HCT116 (cell line): ENCODE measurements around the gene OR2V2. TPM values are rescaled to one million over a fixed set of nuclear protein-coding genes. Genes with fewer than 3 reads are reported as not detected.

Experiments used
- ATAC-seq: fragments of 200-7000 bp; cut with Tn5 transposase; 2 replicates; pipeline ENCODE4 v1.9.1; 2020; ENCODE audit warnings: mild to moderate bottlenecking, moderate library complexity
- BruUV-seq: library from RNA; stranded (reverse); fragments of 400-500 nt; replicated peaks from 2 replicates; lab custom pipeline; 2021; lab: Mats Ljungman, UMichigan
- CTCF ChIA-PET: fragments of 300-600 bp; sonication (Branson Sonifier 250); formaldehyde crosslinking; loops from one replicate; lab custom pipeline; 2021; ENCODE audit warnings: antibody characterized with exemption; lab: Charles Lee
- POLR2A ChIA-PET: fragments of 300-600, 350-600 bp; sonication (Branson Sonifier 250); formaldehyde crosslinking; loops from one replicate; lab custom pipeline; 2021; ENCODE audit warnings: antibody characterized with exemption; lab: Charles Lee
- RAD21 ChIA-PET, 2 experiments: fragments of 300-600 bp; sonication (Branson Sonifier 250); formaldehyde crosslinking; loops; one replicate each; lab custom pipeline; 2023; ENCODE audit warnings: low total read pairs in 2 of 2; ENCODE audit not compliant: uncharacterized antibody in 2 of 2, unreplicated experiment in 2 of 2, low non-redundant PET in 1 of 2; lab: Charles Lee
- DNase-seq: peaks from one replicate; pipeline ENCODE4 v3.0.0-alpha.2; 2010; ENCODE audit warnings: low read depth, low spot score
- H2AFZ ChIP-seq: fragments of 200-600 bp; shearing (Covaris generic), sonication (generic); 2 replicates; pipeline ENCODE4 v1.6.1; 2017; ENCODE audit warnings: low read depth, mixed run types, mixed read lengths, antibody characterized with exemption, low read length; ENCODE audit not compliant: poor library complexity, severe bottlenecking
- H3K27ac ChIP-seq: 2 replicates; pipeline ENCODE4 v1.5.1; 2012; ENCODE audit warnings: low read depth, low read length
- H3K27me3 ChIP-seq: fragments of 200-600 bp; sonication (generic); 2 replicates; pipeline ENCODE4 v1.6.1; 2016; ENCODE audit warnings: mixed run types, low read length, mixed read lengths; ENCODE audit not compliant: insufficient read depth
- H3K36me3 ChIP-seq, 2 experiments: fragments of 200-500 bp in 1 of 2; fragments of 200-600 bp in 1 of 2; sonication (Bioruptor generic) in 1 of 2; sonication (generic) in 1 of 2; 2 replicates each; pipeline versions ENCODE4 v1.5.1 to v1.6.1; 2014 to 2016; ENCODE audit warnings: low read length in 2 of 2, inconsistent platforms in 1 of 2, mixed read lengths in 1 of 2, mixed run types in 1 of 2; ENCODE audit not compliant: insufficient read depth in 2 of 2, control insufficient read depth in 1 of 2
- H3K4me1 ChIP-seq, 2 experiments: fragments of 200-600 bp in 1 of 2; sonication (generic) in 1 of 2; 2 replicates each; pipeline versions ENCODE4 v1.5.1 to v1.6.1; 2012 to 2017; ENCODE audit warnings: low read length in 2 of 2, inconsistent platforms in 1 of 2, mild to moderate bottlenecking in 1 of 2, mixed read lengths in 1 of 2, mixed run types in 1 of 2, moderate library complexity in 1 of 2; ENCODE audit not compliant: insufficient read depth in 2 of 2, control insufficient read depth in 1 of 2
- H3K4me2 ChIP-seq: fragments of 200-600 bp; sonication (generic); 2 replicates; pipeline ENCODE4 v1.6.1; 2017; ENCODE audit warnings: mixed run types, low read length, mixed read lengths
- H3K4me3 ChIP-seq, 2 experiments: fragments of 200-600 bp in 1 of 2; sonication (generic) in 1 of 2; replicated peaks in 1 of 2; 2 replicates each; pipeline ENCODE4 v1.5.1; 2011 to 2016; ENCODE audit warnings: low read length in 2 of 2, control low read depth in 1 of 2, low read depth in 1 of 2, mild to moderate bottlenecking in 1 of 2, mixed read lengths in 1 of 2, mixed run types in 1 of 2
- H3K79me2 ChIP-seq: fragments of 200-600 bp; sonication (generic); 2 replicates; pipeline ENCODE4 v1.6.1; 2017; ENCODE audit warnings: mild to moderate bottlenecking, mixed run types, low read length, moderate library complexity, mixed read lengths; ENCODE audit not compliant: insufficient read depth
- H3K9ac ChIP-seq: fragments of 200-600 bp; sonication (generic); 2 replicates; pipeline ENCODE4 v1.6.1; 2016; ENCODE audit warnings: low read length, mixed read lengths
- H3K9me2 ChIP-seq: fragments of 200-600 bp; sonication (generic), shearing (Covaris generic); 2 replicates; pipeline ENCODE4 v1.6.1; 2017; ENCODE audit warnings: mixed run types, mild to moderate bottlenecking, moderate library complexity; ENCODE audit not compliant: insufficient read depth
- H3K9me3 ChIP-seq, 2 experiments: fragments of 200-500 bp in 1 of 2; fragments of 200-600 bp in 1 of 2; sonication (Bioruptor generic) in 1 of 2; sonication (generic) in 1 of 2; 2 replicates each; pipeline ENCODE4 v1.6.1; 2014 to 2017; ENCODE audit warnings: low read length in 2 of 2, mixed read lengths in 2 of 2, inconsistent platforms in 1 of 2, low read depth in 1 of 2, mild to moderate bottlenecking in 1 of 2, mixed run types in 1 of 2, moderate library complexity in 1 of 2; ENCODE audit not compliant: control insufficient read depth in 1 of 2, insufficient read depth in 1 of 2
- H4K20me1 ChIP-seq: fragments of 200-600 bp; sonication (generic), shearing (Covaris generic); 2 replicates; pipeline ENCODE4 v1.6.1; 2017; ENCODE audit warnings: mixed run types, mild to moderate bottlenecking, moderate library complexity; ENCODE audit not compliant: insufficient read depth
- CBX3 ChIP-seq: IDR thresholded peaks from 2 replicates; pipeline ENCODE4 v1.6.1; 2012; ENCODE audit warnings: low read depth
- CTCF ChIP-seq, 3 experiments: fragments of 200-600 bp in 1 of 3; sonication (generic) in 1 of 3; IDR thresholded peaks in 2 of 3; conservative IDR thresholded peaks in 1 of 3; 2 replicates each; pipeline ENCODE4 v1.5.1; 2012 to 2017; ENCODE audit warnings: low read depth in 2 of 3, low read length in 2 of 3, antibody characterized with exemption in 1 of 3, borderline replicate concordance in 1 of 3, control low read depth in 1 of 3, mild to moderate bottlenecking in 1 of 3, mixed read lengths in 1 of 3, mixed run types in 1 of 3, moderate library complexity in 1 of 3; ENCODE audit not compliant: insufficient read depth in 1 of 3
- EGR1 ChIP-seq: IDR thresholded peaks from 2 replicates; pipeline ENCODE4 v1.6.1; 2012; ENCODE audit warnings: low read depth
- ELF1 ChIP-seq: IDR thresholded peaks from 2 replicates; pipeline ENCODE4 v1.6.1; 2012; ENCODE audit warnings: low read depth, borderline replicate concordance
- EZH2 ChIP-seq: fragments of 200-600 bp; sonication (generic); IDR thresholded peaks from 2 replicates; pipeline ENCODE4 v1.6.1; 2017; ENCODE audit warnings: antibody characterized with exemption, mixed run types
- FOSL1 ChIP-seq: IDR thresholded peaks from 2 replicates; pipeline ENCODE4 v1.6.1; 2012; ENCODE audit warnings: low read depth
- MAX ChIP-seq: IDR thresholded peaks from 2 replicates; pipeline ENCODE4 v1.6.1; 2012
- POLR2A ChIP-seq: IDR thresholded peaks from 2 replicates; pipeline ENCODE4 v1.7.0; 2011; ENCODE audit warnings: borderline replicate concordance; ENCODE audit not compliant: insufficient read depth, insufficient read length; ENCODE audit errors: extremely low read depth
- POLR2AphosphoS5 ChIP-seq: IDR thresholded peaks from 2 replicates; pipeline ENCODE4 v1.6.1; 2011; ENCODE audit warnings: mild to moderate bottlenecking, low read depth, low read length, moderate library complexity
- SIN3A ChIP-seq: IDR thresholded peaks from 2 replicates; pipeline ENCODE4 v1.6.1; 2012; ENCODE audit warnings: low read depth
- SP1 ChIP-seq: IDR thresholded peaks from 2 replicates; pipeline ENCODE4 v1.6.1; 2012; ENCODE audit warnings: low read depth
- ZFX ChIP-seq: fragments of 450-650 bp; IDR thresholded peaks from 2 replicates; pipeline ENCODE4 v1.6.1; 2017
- ZNF274 ChIP-seq: fragments of 200-500 bp; sonication (Bioruptor generic); IDR thresholded peaks from 2 replicates; pipeline ENCODE4 v1.6.1; 2014; ENCODE audit warnings: mild to moderate bottlenecking, low read depth, low read length, inconsistent platforms
- intact Hi-C: fragments of 100-400 bp; cut with micrococcal nuclease; formaldehyde crosslinking; loops from 2 replicates; pipeline ENCODE4 v1.10.0; 2022
- total RNA-seq: library from RNA; stranded (reverse); gene quantifications from one replicate; pipeline ENCODE4 v1.2.1, GENCODE V29; 2021; ENCODE audit not compliant: unreplicated experiment
- TF ChIP-seq, protein P1 (sequence below): IDR thresholded peaks from 2 replicates; pipeline ENCODE4 v1.6.1; 2011; ENCODE audit warnings: mild to moderate bottlenecking, low read length, moderate library complexity; ENCODE audit not compliant: insufficient replicate concordance; ENCODE audit errors: extremely low read depth

The OR2V2 gene
- total RNA-seq, 1 experiment from 2014 or later = not detected

DNA sequence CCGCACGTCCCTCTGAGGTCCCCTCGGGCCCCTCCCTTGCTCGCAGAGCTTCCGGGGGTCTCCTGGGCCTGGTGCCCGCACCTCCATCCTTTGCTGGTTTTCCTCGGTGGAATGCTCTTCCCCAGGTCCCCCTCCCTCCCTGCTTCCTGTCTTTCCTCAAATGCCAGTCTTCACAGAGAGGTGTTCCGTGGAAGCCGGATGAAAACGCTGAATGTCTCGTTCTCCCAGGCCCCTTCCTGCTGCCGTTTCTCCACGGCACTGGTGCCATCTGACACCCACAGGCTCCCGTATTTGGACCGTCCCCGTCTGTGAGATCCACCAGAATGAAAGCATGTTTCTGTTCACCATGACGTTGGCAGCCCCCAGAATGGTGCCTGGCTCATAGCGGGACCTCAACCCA, 20.5 kb upstream of the OR2V2 start:
- Histone ChIP-seq H3K79me2 (no peaks in the 10 kb centered on the region), H2AFZ (no peak overlapping the region), H3K4me1 (no peaks in the 10 kb centered on the region), H3K4me3 (no peak overlapping the region), H4K20me1 (no peaks in the 10 kb centered on the region), H3K4me2 (no peak overlapping the region), H3K9me2 (no peaks in the 10 kb centered on the region), H3K27me3 (no peaks in the 10 kb centered on the region), H3K27ac (no peak overlapping the region), H3K36me3 (no peaks in the 10 kb centered on the region), H3K9me3 (no peaks in the 10 kb centered on the region), H3K9ac (no peak overlapping the region)
- BruUV-seq = no TSS peak
- ChIA-PET CTCF (no interaction called here), RAD21 (no interaction called here), POLR2A (no interaction called here)
- ATAC-seq (no peak), DNase-seq (no peak)
- intact Hi-C loops = no loop called here
- TF ChIP-seq ZNF274 = no peak
- no peak for TF ChIP-seq POLR2AphosphoS5
- no peak for TF ChIP-seq ELF1
- no peak for TF ChIP-seq POLR2A
- no peak for TF ChIP-seq CBX3
- TF ChIP-seq EGR1 = no peak
- no peak for TF ChIP-seq SP1
- no peak for TF ChIP-seq ZFX
- no peak for TF ChIP-seq CTCF (IDR thresholded peaks at IDR 0.05 in 2 of 3, conservative IDR thresholded peaks at IDR 0.05 in 1 of 3; ENCODE audit: borderline replicate concordance in 1 of 3, insufficient read depth in 1 of 3, low read depth in 2 of 3, low read length in 2 of 3)
- no peak for TF ChIP-seq EZH2
- no peak for TF ChIP-seq MAX
- TF ChIP-seq, protein P1, sequence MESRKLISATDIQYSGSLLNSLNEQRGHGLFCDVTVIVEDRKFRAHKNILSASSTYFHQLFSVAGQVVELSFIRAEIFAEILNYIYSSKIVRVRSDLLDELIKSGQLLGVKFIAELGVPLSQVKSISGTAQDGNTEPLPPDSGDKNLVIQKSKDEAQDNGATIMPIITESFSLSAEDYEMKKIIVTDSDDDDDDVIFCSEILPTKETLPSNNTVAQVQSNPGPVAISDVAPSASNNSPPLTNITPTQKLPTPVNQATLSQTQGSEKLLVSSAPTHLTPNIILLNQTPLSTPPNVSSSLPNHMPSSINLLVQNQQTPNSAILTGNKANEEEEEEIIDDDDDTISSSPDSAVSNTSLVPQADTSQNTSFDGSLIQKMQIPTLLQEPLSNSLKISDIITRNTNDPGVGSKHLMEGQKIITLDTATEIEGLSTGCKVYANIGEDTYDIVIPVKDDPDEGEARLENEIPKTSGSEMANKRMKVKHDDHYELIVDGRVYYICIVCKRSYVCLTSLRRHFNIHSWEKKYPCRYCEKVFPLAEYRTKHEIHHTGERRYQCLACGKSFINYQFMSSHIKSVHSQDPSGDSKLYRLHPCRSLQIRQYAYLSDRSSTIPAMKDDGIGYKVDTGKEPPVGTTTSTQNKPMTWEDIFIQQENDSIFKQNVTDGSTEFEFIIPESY = no peak
- TF ChIP-seq SIN3A = no peak
- TF ChIP-seq FOSL1 = no peak
